H9 (cell line): ENCODE data around the gene SMIM15. TPM values are rescaled to one million over a fixed set of nuclear protein-coding genes. Genes with fewer than 3 reads are reported as not detected.

ENCODE experiments used
- DNase-seq: peaks from one replicate; pipeline ENCODE4 v3.0.0-alpha.2; 2017
- H2AFZ ChIP-seq: one replicate; pipeline ENCODE4 v1.6.1; 2013; ENCODE audit warnings: mild to moderate bottlenecking, low read length, control low read depth, moderate library complexity
- H2AK5ac ChIP-seq: 2 replicates; pipeline ENCODE4 v1.6.1; 2013; ENCODE audit warnings: low read length, control low read depth, mixed read lengths; ENCODE audit not compliant: insufficient read length
- H2BK120ac ChIP-seq: one replicate; pipeline ENCODE4 v1.6.1; 2013; ENCODE audit warnings: low read depth, mild to moderate bottlenecking, low read length, control low read depth, inconsistent platforms; ENCODE audit not compliant: poor library complexity, severe bottlenecking
- H2BK12ac ChIP-seq: 2 replicates; pipeline ENCODE4 v1.6.1; 2013; ENCODE audit warnings: low read length, control low read depth, mixed read lengths, low read depth; ENCODE audit not compliant: insufficient read length
- H2BK15ac ChIP-seq: 2 replicates; pipeline ENCODE4 v1.6.1; 2013; ENCODE audit warnings: low read depth, low read length, control low read depth
- H2BK20ac ChIP-seq: one replicate; pipeline ENCODE4 v1.6.1; 2013; ENCODE audit warnings: low read depth, mild to moderate bottlenecking, low read length, control low read depth, inconsistent platforms; ENCODE audit not compliant: poor library complexity, severe bottlenecking
- H2BK5ac ChIP-seq: 2 replicates; pipeline ENCODE4 v1.6.1; 2013; ENCODE audit warnings: low read length, control low read depth, mixed read lengths; ENCODE audit not compliant: insufficient read length
- H3K14ac ChIP-seq: 2 replicates; pipeline ENCODE4 v1.6.1; 2013; ENCODE audit warnings: low read length, control low read depth; ENCODE audit not compliant: insufficient read depth
- H3K18ac ChIP-seq: 2 replicates; pipeline ENCODE4 v1.6.1; 2013; ENCODE audit warnings: low read depth, mild to moderate bottlenecking, mixed read lengths, low read length, control low read depth; ENCODE audit not compliant: insufficient read length
- H3K23ac ChIP-seq: 2 replicates; pipeline ENCODE4 v1.6.1; 2013; ENCODE audit warnings: low read length, control low read depth, mixed read lengths, low read depth; ENCODE audit not compliant: insufficient read length
- H3K23me2 ChIP-seq: 2 replicates; pipeline ENCODE4 v1.6.1; 2013; ENCODE audit warnings: low read depth, mild to moderate bottlenecking, mixed read lengths, low read length, control low read depth; ENCODE audit not compliant: insufficient read length, poor library complexity, severe bottlenecking
- H3K27ac ChIP-seq: 2 replicates; pipeline ENCODE4 v1.5.1; 2013; ENCODE audit warnings: low read length, control low read depth, mixed read lengths, low read depth; ENCODE audit not compliant: insufficient read length
- H3K27me3 ChIP-seq: 2 replicates; pipeline ENCODE4 v1.6.1; 2013; ENCODE audit warnings: low read length, control low read depth, inconsistent platforms; ENCODE audit not compliant: insufficient read depth
- H3K4ac ChIP-seq: 2 replicates; pipeline ENCODE4 v1.6.1; 2013; ENCODE audit warnings: low read depth, mild to moderate bottlenecking, control low read depth, inconsistent platforms, low read length, moderate library complexity
- H3K4me1 ChIP-seq: 2 replicates; pipeline ENCODE4 v1.6.1; 2013; ENCODE audit warnings: low read length, control low read depth, inconsistent platforms; ENCODE audit not compliant: insufficient read depth
- H3K4me2 ChIP-seq: 2 replicates; pipeline ENCODE4 v1.6.1; 2013; ENCODE audit warnings: low read length, control low read depth, mixed read lengths; ENCODE audit not compliant: insufficient read length, insufficient read depth
- H3K56ac ChIP-seq: 2 replicates; pipeline ENCODE4 v1.6.1; 2013; ENCODE audit warnings: low read depth, mild to moderate bottlenecking, mixed read lengths, low read length, control low read depth; ENCODE audit not compliant: insufficient read length
- H3K79me1 ChIP-seq: 2 replicates; pipeline ENCODE4 v1.6.1; 2013; ENCODE audit warnings: low read depth, mild to moderate bottlenecking, moderate library complexity, low read length, control low read depth, inconsistent platforms; ENCODE audit not compliant: insufficient read depth, poor library complexity, severe bottlenecking
- H3K79me2 ChIP-seq: 2 replicates; pipeline ENCODE4 v1.6.1; 2013; ENCODE audit warnings: low read length, control low read depth, inconsistent platforms; ENCODE audit not compliant: insufficient read depth
- H3K9ac ChIP-seq: 2 replicates; pipeline ENCODE4 v1.6.1; 2013; ENCODE audit warnings: low read length, control low read depth, mixed read lengths; ENCODE audit not compliant: insufficient read length; ENCODE audit errors: extremely low read depth
- H3K9me3 ChIP-seq: one replicate; pipeline ENCODE4 v1.6.1; 2013; ENCODE audit warnings: low read depth, low read length, inconsistent platforms; ENCODE audit not compliant: control insufficient read depth
- H3T11ph ChIP-seq: one replicate; pipeline ENCODE4 v1.6.1; 2013; ENCODE audit warnings: mild to moderate bottlenecking, low read length, control low read depth, inconsistent platforms
- H4K20me1 ChIP-seq: one replicate; pipeline ENCODE4 v1.6.1; 2013; ENCODE audit not compliant: control insufficient read depth, insufficient read length, insufficient read depth
- H4K5ac ChIP-seq: 2 replicates; pipeline ENCODE4 v1.6.1; 2013; ENCODE audit warnings: low read depth, mild to moderate bottlenecking, mixed read lengths, low read length, control low read depth; ENCODE audit not compliant: insufficient read length
- H4K8ac ChIP-seq: replicated peaks from 2 replicates; pipeline ENCODE4 v1.6.1; 2013; ENCODE audit warnings: low read length, control low read depth, mixed read lengths, low read depth; ENCODE audit not compliant: insufficient read length
- H4K91ac ChIP-seq: 2 replicates; pipeline ENCODE4 v1.6.1; 2013; ENCODE audit warnings: low read depth, mild to moderate bottlenecking, moderate library complexity, mixed read lengths, low read length, control low read depth; ENCODE audit not compliant: insufficient read length
- H3K27ac Mint-ChIP-seq, 3 experiments: 2 replicates in 2 of 3; 3 replicates in 1 of 3; pipeline ENCODE4 v1.8.0; 2020 to 2021; ENCODE audit warnings: mixed read lengths in 3 of 3, mild to moderate bottlenecking in 1 of 3, moderate library complexity in 1 of 3
- H3K27me3 Mint-ChIP-seq: 2 replicates; pipeline ENCODE4 v1.8.0; 2021; ENCODE audit warnings: low read depth, mild to moderate bottlenecking, moderate library complexity, mixed read lengths
- H3K36me3 Mint-ChIP-seq, 3 experiments: 2 replicates in 2 of 3; 3 replicates in 1 of 3; pipeline ENCODE4 v1.8.0; 2020 to 2021; ENCODE audit warnings: low read depth in 3 of 3, mixed read lengths in 3 of 3; ENCODE audit not compliant: insufficient read depth in 1 of 3
- H3K4me1 Mint-ChIP-seq, 2 experiments: 2 replicates each; pipeline ENCODE4 v1.8.0; 2020; ENCODE audit warnings: mixed read lengths in 2 of 2
- H3K4me3 Mint-ChIP-seq, 2 experiments: 2 replicates in 1 of 2; 3 replicates in 1 of 2; pipeline ENCODE4 v1.8.0; 2020 to 2021; ENCODE audit warnings: mild to moderate bottlenecking in 2 of 2, mixed read lengths in 2 of 2, moderate library complexity in 1 of 2
- H3K9me3 Mint-ChIP-seq, 2 experiments: 2 replicates in 1 of 2; 3 replicates in 1 of 2; pipeline ENCODE4 v1.8.0; 2020; ENCODE audit warnings: mild to moderate bottlenecking in 2 of 2, mixed read lengths in 2 of 2, moderate library complexity in 1 of 2
- WGBS: extraction: QIAGEN DNeasy Blood & Tissue Kit; methylation state at CpG from one replicate; pipeline ENCODE4 v1.1.7; 2013; ENCODE audit warnings: missing lambda C conversion rate, low lambda C conversion rate, mixed read lengths; ENCODE audit not compliant: insufficient read length; ENCODE audit errors: extremely low coverage; 5-methylcytosine and 5-hydroxymethylcytosine counted together
- total RNA-seq: library from RNA; stranded (reverse); gene quantifications from 2 replicates; pipeline ENCODE4 v1.2.1, GENCODE V29; 2021
- TF ChIP-seq, protein P1 (sequence below): fragments of 200-600 bp; sonication (generic); conservative IDR thresholded peaks from 3 replicates; pipeline ENCODE4 v1.8.0; 2021; ENCODE audit warnings: antibody characterized with exemption, mild to moderate bottlenecking

SMIM15 gene
- total RNA-seq, 1 experiment from 2014 or later: 75.3 TPM

DNA sequence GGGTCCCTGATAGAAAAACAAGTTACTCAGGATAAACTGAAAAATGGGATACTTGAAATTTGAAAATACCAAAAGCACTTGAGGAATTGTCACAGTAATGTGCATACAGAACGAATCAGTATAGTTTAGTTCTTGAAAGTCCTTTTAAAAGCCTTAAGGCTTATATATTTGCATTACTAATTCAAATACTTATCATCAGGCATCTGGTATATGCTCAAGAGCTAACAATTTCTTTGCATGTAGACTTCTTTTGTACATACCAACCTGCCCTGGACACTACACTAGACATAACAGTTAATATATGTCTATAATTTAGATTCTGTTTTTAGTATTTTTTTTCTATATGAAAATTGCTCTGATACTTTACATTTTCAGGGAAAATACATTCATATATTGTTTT is 43.2 kb downstream of the SMIM15 start:
- no peaks in the 10 kb centered on the region for H3K4me1 Mint-ChIP-seq
- Histone ChIP-seq H3T11ph (no peak overlapping the region), H2BK15ac (no peak overlapping the region), H3K79me2 (no peaks in the 10 kb centered on the region), H3K23me2 (no peaks in the 10 kb centered on the region), H2AFZ (no peak overlapping the region), H2BK5ac (no peak overlapping the region), H3K79me1 (no peaks in the 10 kb centered on the region), H2BK120ac (no peak overlapping the region), H3K18ac (no peak overlapping the region), H3K56ac (no peak overlapping the region), H3K4ac (no peak overlapping the region), H4K5ac (no peak overlapping the region), H4K91ac (no peak overlapping the region), H2BK12ac (no peak overlapping the region), H4K20me1 (no peaks in the 10 kb centered on the region), H3K4me2 (no peak overlapping the region), H3K4me1 (no peaks in the 10 kb centered on the region), H3K23ac (no peak overlapping the region), H3K14ac (no peak overlapping the region), H3K9me3 (no peaks in the 10 kb centered on the region), H2AK5ac (no peak overlapping the region), H3K27me3 (no peaks in the 10 kb centered on the region), H4K8ac (no peak overlapping the region), H3K27ac (no peak overlapping the region), H2BK20ac (no peak overlapping the region), H3K9ac (no peak overlapping the region)
- H3K36me3 Mint-ChIP-seq: no peaks in the 10 kb centered on the region
- no peaks in the 10 kb centered on the region for H3K9me3 Mint-ChIP-seq
- WGBS: no CpG with 5 or more reads among the region's 1 CpG
- H3K27ac Mint-ChIP-seq: no peak overlapping the region
- TF ChIP-seq, protein P1, sequence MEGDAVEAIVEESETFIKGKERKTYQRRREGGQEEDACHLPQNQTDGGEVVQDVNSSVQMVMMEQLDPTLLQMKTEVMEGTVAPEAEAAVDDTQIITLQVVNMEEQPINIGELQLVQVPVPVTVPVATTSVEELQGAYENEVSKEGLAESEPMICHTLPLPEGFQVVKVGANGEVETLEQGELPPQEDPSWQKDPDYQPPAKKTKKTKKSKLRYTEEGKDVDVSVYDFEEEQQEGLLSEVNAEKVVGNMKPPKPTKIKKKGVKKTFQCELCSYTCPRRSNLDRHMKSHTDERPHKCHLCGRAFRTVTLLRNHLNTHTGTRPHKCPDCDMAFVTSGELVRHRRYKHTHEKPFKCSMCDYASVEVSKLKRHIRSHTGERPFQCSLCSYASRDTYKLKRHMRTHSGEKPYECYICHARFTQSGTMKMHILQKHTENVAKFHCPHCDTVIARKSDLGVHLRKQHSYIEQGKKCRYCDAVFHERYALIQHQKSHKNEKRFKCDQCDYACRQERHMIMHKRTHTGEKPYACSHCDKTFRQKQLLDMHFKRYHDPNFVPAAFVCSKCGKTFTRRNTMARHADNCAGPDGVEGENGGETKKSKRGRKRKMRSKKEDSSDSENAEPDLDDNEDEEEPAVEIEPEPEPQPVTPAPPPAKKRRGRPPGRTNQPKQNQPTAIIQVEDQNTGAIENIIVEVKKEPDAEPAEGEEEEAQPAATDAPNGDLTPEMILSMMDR: no peak
- H3K27me3 Mint-ChIP-seq: no peaks in the 10 kb centered on the region
- DNase-seq: no peak
- H3K4me3 Mint-ChIP-seq: no peak overlapping the region
